SK-N-SH treated with all-trans-retinoic acid at 6 μM for 48 hours (cell line): ENCODE measurements around the gene ENTPD2.
A peak's percentile ranks its signal among the peaks of the same experiment; 100 is the strongest.

ENCODE experiments used
- ATAC-seq: fragments of 200-7000 bp; cut with Tn5 transposase; 3 replicates; pipeline ENCODE4 v1.9.1; 2020; ENCODE audit warnings: mild to moderate bottlenecking, moderate library complexity
- ARNTL ChIP-seq: fragments of 450-650 bp; formaldehyde crosslinking; IDR thresholded peaks from 2 replicates; pipeline ENCODE4 v1.5.0; 2020; ENCODE audit warnings: low read depth, mild to moderate bottlenecking, moderate library complexity, borderline replicate concordance
- BACH2 ChIP-seq: fragments of 250-450 bp; sonication (Bioruptor Pico); IDR thresholded peaks from 2 replicates; pipeline ENCODE4 v1.9.0; 2021; ENCODE audit warnings: mild to moderate bottlenecking, borderline replicate concordance
- CREB5 ChIP-seq: fragments of 250-450 bp; sonication (Bioruptor Pico); IDR thresholded peaks from 2 replicates; pipeline ENCODE4 v1.5.1; 2020; ENCODE audit warnings: low read depth, mild to moderate bottlenecking, moderate library complexity
- CSDC2 ChIP-seq: fragments of 250-450 bp; sonication (Bioruptor Pico); IDR thresholded peaks from 2 replicates; pipeline ENCODE4 v1.5.0; 2020; ENCODE audit warnings: mild to moderate bottlenecking, moderate library complexity
- CSRNP3 ChIP-seq: fragments of 250-450 bp; sonication (Bioruptor Pico); IDR thresholded peaks from 2 replicates; pipeline ENCODE4 v1.5.1; 2021; ENCODE audit warnings: mild to moderate bottlenecking, moderate library complexity
- ESRRG ChIP-seq: fragments of 250-450 bp; sonication (Bioruptor Pico); IDR thresholded peaks from 2 replicates; pipeline ENCODE4 v1.6.1; 2021; ENCODE audit warnings: mild to moderate bottlenecking
- GLIS3 ChIP-seq: fragments of 250-450 bp; sonication (Bioruptor Pico); IDR thresholded peaks from 2 replicates; pipeline ENCODE4 v1.5.0; 2020; ENCODE audit warnings: mild to moderate bottlenecking, moderate library complexity
- ISL1 ChIP-seq: fragments of 250-450 bp; sonication (Bioruptor Pico); IDR thresholded peaks from 2 replicates; pipeline ENCODE4 v2.1.2; 2022; ENCODE audit warnings: mild to moderate bottlenecking, moderate library complexity
- OSR1 ChIP-seq: fragments of 250-450 bp; sonication (Bioruptor Pico); IDR thresholded peaks from 2 replicates; pipeline ENCODE4 v1.8.0; 2022; ENCODE audit warnings: moderate library complexity, mild to moderate bottlenecking, inconsistent platforms
- PATZ1 ChIP-seq: fragments of 250-450 bp; sonication (Bioruptor Pico); IDR thresholded peaks from 2 replicates; pipeline ENCODE4 v1.8.0; 2020; ENCODE audit warnings: mild to moderate bottlenecking, moderate library complexity, borderline replicate concordance
- POU6F1 ChIP-seq: fragments of 250-450 bp; sonication (Bioruptor Pico); IDR thresholded peaks from 2 replicates; pipeline ENCODE4 v1.8.0; 2021; ENCODE audit warnings: low read depth, mild to moderate bottlenecking, moderate library complexity, borderline replicate concordance
- PPARA ChIP-seq: fragments of 250-450 bp; sonication (Bioruptor Pico); IDR thresholded peaks from 2 replicates; pipeline ENCODE4 v1.5.0; 2020; ENCODE audit warnings: mild to moderate bottlenecking, borderline replicate concordance
- RARB ChIP-seq: fragments of 250-450 bp; sonication (Bioruptor Pico); IDR thresholded peaks from 2 replicates; pipeline ENCODE4 v1.8.0; 2021; ENCODE audit warnings: mild to moderate bottlenecking, moderate library complexity
- TCF4 ChIP-seq: fragments of 250-450 bp; sonication (Bioruptor Pico); IDR thresholded peaks from 2 replicates; pipeline ENCODE4 v1.8.0; 2021; ENCODE audit warnings: mild to moderate bottlenecking, moderate library complexity, borderline replicate concordance
- TOX ChIP-seq: fragments of 250-450 bp; sonication (Bioruptor Pico); IDR thresholded peaks from 2 replicates; pipeline ENCODE4 v1.8.0; 2021; ENCODE audit warnings: mild to moderate bottlenecking, moderate library complexity, borderline replicate concordance
- TSHZ2 ChIP-seq: fragments of 250-450 bp; sonication (Bioruptor Pico); IDR thresholded peaks from 2 replicates; pipeline ENCODE4 v1.5.0; 2020; ENCODE audit warnings: mild to moderate bottlenecking, moderate library complexity
- ZC3H10 ChIP-seq: fragments of 250-450 bp; sonication (Bioruptor Pico); IDR thresholded peaks from 2 replicates; pipeline ENCODE4 v1.5.1; 2021; ENCODE audit warnings: mild to moderate bottlenecking, moderate library complexity
- ZFP3 ChIP-seq: fragments of 250-450 bp; sonication (Bioruptor Pico); IDR thresholded peaks from 2 replicates; pipeline ENCODE4 v1.5.0; 2020; ENCODE audit warnings: mild to moderate bottlenecking, moderate library complexity
- ZFP30 ChIP-seq: fragments of 450-650 bp; formaldehyde crosslinking; IDR thresholded peaks from 2 replicates; pipeline ENCODE4 v1.5.0; 2022; ENCODE audit warnings: mild to moderate bottlenecking, moderate library complexity
- ZNF565 ChIP-seq: fragments of 450-650 bp; formaldehyde crosslinking; conservative IDR thresholded peaks from 2 replicates; pipeline ENCODE4 v1.5.0; 2020; ENCODE audit warnings: low read depth, mild to moderate bottlenecking, moderate library complexity
- ZNF70 ChIP-seq: fragments of 450-650 bp; formaldehyde crosslinking; IDR thresholded peaks from 2 replicates; pipeline ENCODE4 v1.5.0; 2020; ENCODE audit warnings: mild to moderate bottlenecking, moderate library complexity
- ZNF8 ChIP-seq: fragments of 450-650 bp; formaldehyde crosslinking; IDR thresholded peaks from 2 replicates; pipeline ENCODE4 v1.5.0; 2020; ENCODE audit warnings: mild to moderate bottlenecking, moderate library complexity

The ENTPD2 gene

GRCh38 chr9:137035937-137036336 is 17.9 kb downstream of the ENTPD2 start:
- TF ChIP-seq ISL1 (no peak), ZFP30 (CRISPR knock-in tag) (no peak), PATZ1 (CRISPR knock-in tag) (no peak), BACH2 (CRISPR knock-in tag) (no peak), CREB5 (CRISPR knock-in tag) (no peak), PPARA (CRISPR knock-in tag) (no peak), ARNTL (CRISPR knock-in tag) (no peak), TSHZ2 (no peak), CSRNP3 (CRISPR knock-in tag) (no peak)
- ATAC-seq: no peak

GRCh38 chr9:137035507-137035834 is 18.4 kb downstream of the ENTPD2 start:
- no peak for TF ChIP-seq ARNTL (CRISPR knock-in tag)
- no peak for TF ChIP-seq ISL1
- TF ChIP-seq ZFP3 (CRISPR knock-in tag): no peak
- TF ChIP-seq POU6F1 (CRISPR knock-in tag): no peak
- TF ChIP-seq ZNF70 (CRISPR knock-in tag): no peak
- no peak for TF ChIP-seq CSDC2 (CRISPR knock-in tag)
- no peak for TF ChIP-seq CSRNP3 (CRISPR knock-in tag)
- TF ChIP-seq PATZ1 (CRISPR knock-in tag): no peak
- TF ChIP-seq OSR1 (CRISPR knock-in tag): no peak
- no peak for TF ChIP-seq ZNF8 (CRISPR knock-in tag)
- no peak for TF ChIP-seq TCF4 (CRISPR knock-in tag)
- no peak for TF ChIP-seq TOX
- no peak for TF ChIP-seq ESRRG (CRISPR knock-in tag)
- no peak for TF ChIP-seq PPARA (CRISPR knock-in tag)
- no peak for TF ChIP-seq ZNF565 (CRISPR knock-in tag)
- TF ChIP-seq RARB (CRISPR knock-in tag): no peak
- no peak for TF ChIP-seq GLIS3 (CRISPR knock-in tag)
- no peak for TF ChIP-seq ZC3H10
- peak; percentile 46 for ATAC-seq
